ENCODE data around the gene DNAH2. TPM values are rescaled to one million over a fixed set of nuclear protein-coding genes. Genes with fewer than 3 reads are reported as not detected.

DNAH2 gene
- total and polyA plus RNA-seq, 9 of the 15 experiments (the other 6 are each of a cell fraction or from before 2014, with no cell fraction given) = 0.03 TPM; not detected in 8

DNA sequence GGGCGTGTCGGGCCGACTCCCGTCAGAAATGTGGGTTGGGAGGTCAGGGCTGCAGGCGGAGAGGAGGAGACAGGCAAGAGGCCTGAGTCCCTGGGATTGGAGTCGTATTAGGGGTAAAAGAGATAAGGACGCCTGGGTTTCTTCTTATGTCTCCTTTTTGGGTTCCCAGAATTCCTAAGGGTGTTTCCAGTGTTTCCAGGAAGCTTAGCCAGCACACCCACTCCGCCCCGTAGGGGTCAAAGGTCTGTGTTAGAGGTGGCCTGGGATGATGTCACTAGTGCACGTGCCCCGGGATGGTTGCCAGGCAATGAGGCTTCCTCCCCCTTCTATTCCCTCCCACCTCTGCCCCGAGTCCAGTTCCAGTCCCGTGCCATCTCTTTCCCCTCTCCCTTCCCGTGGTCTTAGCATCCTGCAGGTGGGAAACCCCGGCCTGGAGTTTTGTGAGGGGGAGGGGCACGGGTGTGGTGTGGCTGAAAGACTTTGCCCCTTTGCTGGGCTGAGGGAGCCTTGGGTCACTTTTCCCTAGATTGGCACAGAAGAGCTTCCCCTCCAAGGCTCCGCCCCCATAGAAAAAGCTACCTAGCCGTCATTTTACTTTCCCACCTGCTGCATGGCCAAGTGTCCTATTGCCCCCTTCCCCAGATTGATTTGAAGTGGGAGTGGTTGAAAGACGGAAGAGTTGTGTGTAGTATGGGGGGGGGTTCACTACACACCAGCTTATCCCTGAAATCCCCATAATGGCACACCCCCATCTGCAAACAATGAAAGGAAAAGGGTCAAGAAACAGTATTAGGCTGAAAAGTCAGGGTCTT is 119.3 kb downstream of the DNAH2 start (continued):
- TF ChIP-seq, protein P1, sequence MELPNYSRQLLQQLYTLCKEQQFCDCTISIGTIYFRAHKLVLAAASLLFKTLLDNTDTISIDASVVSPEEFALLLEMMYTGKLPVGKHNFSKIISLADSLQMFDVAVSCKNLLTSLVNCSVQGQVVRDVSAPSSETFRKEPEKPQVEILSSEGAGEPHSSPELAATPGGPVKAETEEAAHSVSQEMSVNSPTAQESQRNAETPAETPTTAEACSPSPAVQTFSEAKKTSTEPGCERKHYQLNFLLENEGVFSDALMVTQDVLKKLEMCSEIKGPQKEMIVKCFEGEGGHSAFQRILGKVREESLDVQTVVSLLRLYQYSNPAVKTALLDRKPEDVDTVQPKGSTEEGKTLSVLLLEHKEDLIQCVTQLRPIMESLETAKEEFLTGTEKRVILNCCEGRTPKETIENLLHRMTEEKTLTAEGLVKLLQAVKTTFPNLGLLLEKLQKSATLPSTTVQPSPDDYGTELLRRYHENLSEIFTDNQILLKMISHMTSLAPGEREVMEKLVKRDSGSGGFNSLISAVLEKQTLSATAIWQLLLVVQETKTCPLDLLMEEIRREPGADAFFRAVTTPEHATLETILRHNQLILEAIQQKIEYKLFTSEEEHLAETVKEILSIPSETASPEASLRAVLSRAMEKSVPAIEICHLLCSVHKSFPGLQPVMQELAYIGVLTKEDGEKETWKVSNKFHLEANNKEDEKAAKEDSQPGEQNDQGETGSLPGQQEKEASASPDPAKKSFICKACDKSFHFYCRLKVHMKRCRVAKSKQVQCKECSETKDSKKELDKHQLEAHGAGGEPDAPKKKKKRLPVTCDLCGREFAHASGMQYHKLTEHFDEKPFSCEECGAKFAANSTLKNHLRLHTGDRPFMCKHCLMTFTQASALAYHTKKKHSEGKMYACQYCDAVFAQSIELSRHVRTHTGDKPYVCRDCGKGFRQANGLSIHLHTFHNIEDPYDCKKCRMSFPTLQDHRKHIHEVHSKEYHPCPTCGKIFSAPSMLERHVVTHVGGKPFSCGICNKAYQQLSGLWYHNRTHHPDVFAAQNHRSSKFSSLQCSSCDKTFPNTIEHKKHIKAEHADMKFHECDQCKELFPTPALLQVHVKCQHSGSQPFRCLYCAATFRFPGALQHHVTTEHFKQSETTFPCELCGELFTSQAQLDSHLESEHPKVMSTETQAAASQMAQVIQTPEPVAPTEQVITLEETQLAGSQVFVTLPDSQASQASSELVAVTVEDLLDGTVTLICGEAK (IDR thresholded peaks at IDR 0.05) = peak; percentile 55
- TF ChIP-seq, protein P1 (CRISPR knock-in tag; IDR thresholded peaks at IDR 0.05) = no peak
- TF ChIP-seq, protein P2, sequence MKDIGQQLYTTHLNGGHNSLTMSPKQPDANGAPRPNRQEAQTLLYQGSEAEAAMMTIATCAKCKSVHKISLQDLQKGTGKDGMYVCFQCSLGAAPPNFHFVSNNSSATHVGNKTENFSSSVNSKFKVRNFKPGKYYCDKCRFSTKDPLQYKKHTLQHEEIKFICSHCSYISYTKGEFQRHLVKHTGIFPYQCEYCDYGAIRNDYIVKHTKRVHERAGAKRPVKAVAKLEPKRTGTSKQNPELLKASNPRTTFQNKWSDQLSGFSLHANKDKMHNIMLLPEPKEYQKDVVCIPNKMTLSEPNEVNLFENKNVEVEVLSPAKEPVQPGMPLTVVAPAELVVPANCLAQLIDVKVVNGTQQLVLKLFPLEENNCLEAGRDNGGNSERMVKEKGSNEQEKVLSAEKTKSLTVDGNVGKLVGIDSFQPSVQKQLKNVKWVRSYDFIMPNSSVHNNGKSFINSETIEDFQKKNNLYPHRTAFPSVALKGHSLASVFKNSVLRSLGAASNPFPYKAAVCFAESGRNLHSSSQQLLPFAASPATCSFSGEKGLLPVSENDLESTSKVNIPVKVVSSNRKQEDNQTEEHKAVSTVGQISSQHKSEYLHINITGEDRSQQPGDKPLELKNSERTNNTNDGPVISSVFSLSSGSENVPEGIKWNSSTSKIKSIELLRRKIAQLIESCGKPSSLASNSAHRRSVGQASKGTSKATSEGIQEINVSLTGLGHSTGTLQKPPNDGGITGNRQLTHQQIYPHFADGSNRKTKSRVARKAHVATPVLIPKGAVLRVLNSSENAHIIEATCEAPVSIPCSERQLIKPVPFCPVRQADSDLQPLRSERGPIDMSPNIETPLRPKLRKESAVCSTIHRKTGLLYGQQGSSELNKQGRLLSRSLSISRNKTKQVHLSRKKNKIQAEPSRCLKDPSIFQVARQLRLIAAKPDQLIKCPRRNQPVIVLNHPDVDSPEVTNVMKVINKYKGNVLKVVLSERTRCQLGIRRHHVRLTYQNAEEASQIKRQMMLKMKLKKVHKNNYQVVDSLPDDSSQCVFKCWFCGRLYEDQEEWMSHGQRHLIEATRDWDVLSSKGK (CRISPR knock-in tag; IDR thresholded peaks at IDR 0.05) = no peak
- TF ChIP-seq TCFL5 (CRISPR knock-in tag; conservative IDR thresholded peaks at IDR 0.05) (no peak), BHLHE40 (IDR thresholded peaks at IDR 0.05; ENCODE audit: low read length) (peak; percentile 100), KAT7 (CRISPR knock-in tag; IDR thresholded peaks at IDR 0.05; ENCODE audit: borderline replicate concordance) (peak; percentile 70; the same call in 1 of the 2 replicates)
- TF ChIP-seq, protein P3, sequence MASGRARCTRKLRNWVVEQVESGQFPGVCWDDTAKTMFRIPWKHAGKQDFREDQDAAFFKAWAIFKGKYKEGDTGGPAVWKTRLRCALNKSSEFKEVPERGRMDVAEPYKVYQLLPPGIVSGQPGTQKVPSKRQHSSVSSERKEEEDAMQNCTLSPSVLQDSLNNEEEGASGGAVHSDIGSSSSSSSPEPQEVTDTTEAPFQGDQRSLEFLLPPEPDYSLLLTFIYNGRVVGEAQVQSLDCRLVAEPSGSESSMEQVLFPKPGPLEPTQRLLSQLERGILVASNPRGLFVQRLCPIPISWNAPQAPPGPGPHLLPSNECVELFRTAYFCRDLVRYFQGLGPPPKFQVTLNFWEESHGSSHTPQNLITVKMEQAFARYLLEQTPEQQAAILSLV (tag; IDR thresholded peaks at IDR 0.05) = no peak
- TF ChIP-seq, protein P4, sequence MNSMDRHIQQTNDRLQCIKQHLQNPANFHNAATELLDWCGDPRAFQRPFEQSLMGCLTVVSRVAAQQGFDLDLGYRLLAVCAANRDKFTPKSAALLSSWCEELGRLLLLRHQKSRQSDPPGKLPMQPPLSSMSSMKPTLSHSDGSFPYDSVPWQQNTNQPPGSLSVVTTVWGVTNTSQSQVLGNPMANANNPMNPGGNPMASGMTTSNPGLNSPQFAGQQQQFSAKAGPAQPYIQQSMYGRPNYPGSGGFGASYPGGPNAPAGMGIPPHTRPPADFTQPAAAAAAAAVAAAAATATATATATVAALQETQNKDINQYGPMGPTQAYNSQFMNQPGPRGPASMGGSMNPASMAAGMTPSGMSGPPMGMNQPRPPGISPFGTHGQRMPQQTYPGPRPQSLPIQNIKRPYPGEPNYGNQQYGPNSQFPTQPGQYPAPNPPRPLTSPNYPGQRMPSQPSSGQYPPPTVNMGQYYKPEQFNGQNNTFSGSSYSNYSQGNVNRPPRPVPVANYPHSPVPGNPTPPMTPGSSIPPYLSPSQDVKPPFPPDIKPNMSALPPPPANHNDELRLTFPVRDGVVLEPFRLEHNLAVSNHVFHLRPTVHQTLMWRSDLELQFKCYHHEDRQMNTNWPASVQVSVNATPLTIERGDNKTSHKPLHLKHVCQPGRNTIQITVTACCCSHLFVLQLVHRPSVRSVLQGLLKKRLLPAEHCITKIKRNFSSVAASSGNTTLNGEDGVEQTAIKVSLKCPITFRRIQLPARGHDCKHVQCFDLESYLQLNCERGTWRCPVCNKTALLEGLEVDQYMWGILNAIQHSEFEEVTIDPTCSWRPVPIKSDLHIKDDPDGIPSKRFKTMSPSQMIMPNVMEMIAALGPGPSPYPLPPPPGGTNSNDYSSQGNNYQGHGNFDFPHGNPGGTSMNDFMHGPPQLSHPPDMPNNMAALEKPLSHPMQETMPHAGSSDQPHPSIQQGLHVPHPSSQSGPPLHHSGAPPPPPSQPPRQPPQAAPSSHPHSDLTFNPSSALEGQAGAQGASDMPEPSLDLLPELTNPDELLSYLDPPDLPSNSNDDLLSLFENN (IDR thresholded peaks at IDR 0.05; ENCODE audit: low read depth in 2 of 2, low read length in 2 of 2) = peak; percentile 39 to 57; a peak in 2 of 4 replicates

Data from K562 (cell line).